Measurements from ENCODE around the gene TENM4.
A peak's percentile ranks its signal among the peaks of the same experiment; 100 is the strongest.

Gene TENM4

DNA sequence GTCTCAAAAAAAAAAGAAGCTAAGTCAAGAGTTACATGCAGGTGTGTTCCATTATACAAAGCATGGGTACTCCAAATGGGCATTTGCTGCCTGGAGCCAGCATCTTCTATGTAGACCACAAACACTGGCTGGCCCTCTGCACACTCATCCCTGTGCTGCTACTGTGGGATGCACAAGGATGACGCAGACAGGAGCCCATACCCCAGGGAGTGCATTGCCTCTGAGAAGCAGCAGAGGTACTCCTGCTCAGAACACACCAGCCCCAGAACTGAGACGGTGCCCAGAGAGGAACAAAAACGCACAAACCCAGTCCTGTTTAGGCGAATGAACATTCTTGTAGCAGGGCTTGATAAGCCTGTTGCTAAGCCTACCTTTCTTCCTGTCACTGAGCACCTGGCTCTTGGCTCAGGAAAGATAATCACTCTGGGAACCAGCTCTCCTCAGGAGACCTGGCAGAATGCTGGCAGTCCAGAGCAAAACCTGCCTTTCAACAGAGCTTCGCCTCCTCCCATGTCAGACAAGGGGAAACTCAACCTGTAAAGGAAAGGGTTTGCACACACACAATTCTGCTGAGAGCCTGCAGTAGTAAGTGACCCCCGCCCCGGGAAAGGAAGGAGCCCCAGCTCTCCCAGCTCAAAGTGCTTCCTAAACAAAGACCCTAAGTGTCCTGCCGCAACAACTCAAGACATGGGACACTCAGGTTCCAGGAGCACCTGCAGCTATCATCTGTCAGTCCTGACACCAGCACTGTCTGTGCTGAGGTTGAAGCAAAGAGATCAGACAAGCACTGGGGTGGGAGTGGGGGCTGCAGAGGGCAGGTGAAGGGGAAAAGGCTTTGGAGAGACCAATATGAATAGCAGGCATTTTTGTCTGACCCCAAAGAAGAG, 145.7 kb downstream of the TENM4 start:
- no peak for DNase-seq (ENCODE audit: low spot score)

DNA sequence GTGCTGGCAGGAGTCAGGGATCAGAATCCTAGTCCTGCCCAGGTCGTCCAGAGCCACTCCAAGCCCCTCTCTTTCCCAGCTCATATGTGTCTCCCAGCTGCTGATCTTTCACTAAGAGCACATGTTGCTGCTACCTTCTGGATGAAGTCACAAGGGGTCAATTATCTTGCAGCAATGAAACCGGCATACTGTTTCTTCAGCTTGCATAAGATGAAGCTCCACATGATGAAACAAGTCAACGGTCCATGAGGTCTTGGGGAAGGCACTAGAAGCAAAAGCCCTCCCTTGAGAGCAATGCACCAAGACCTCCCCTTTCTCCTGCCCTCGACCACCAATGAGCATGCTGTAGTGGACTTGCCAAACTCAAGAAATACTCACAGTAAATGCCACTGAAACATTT, 148.9 kb downstream of the TENM4 start:
- DNase-seq (ENCODE audit: low spot score): no peak

DNA sequence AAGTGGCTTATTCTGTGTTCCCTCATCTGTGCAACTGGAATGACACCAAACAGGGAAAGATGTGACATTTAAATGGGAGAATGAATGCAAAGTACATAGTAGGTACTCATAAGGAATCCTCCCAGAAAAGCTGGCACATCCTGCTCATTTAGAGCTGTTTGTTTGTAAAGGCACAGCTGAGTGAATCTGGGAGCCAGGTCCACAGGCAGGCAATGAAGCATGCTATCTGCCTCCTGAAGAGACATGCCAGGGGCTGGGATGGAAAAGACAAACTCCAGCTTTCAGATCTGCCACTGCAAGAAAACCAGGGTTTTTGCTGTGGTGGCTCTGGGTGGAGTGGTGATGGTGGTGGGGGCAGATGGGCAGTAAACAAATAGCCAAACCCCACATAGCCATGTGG, 150.1 kb downstream of the TENM4 start:
- no peak for DNase-seq (ENCODE audit: low spot score)

DNA sequence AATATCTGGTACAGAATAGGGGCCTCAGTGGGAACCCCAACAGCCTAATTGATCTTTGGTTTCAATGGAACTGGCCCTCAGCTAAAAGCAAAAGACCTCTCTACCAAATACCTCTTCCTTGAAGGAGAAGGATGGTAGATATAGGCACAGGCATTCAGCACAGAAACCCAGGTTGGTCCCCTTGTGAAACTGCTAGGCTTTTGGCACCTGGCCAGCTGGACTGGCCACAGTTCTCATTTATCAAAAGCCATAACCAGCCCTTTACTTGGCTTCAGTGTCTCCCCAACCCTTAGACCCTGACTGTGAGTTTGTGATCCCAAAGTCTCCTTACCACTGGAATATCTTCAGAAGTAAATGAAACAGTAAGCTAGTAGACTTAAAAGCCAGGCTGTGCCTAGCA, 152.9 kb downstream of the TENM4 start:
- DNase-seq (ENCODE audit: low spot score): no peak

DNA sequence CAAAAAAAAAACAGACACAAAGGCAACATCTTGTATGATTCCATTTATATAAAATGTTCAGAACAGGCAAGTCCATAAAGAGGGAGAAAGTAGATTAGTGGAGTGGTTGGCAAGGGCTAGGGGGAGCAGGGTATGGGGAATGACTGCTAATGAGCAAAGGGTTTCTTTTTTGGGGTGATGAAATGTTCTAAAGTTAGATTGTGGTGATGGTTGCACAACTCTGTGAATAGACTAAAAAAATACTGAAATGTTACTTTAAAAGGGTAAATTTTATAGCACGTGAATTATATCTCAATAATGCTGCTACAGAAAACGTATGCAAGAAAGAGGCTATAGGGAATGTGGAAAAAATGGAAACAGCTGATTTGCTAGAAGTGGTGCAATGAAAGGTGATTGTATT, 155.1 kb downstream of the TENM4 start:
- DNase-seq (ENCODE audit: low spot score): no peak

DNA sequence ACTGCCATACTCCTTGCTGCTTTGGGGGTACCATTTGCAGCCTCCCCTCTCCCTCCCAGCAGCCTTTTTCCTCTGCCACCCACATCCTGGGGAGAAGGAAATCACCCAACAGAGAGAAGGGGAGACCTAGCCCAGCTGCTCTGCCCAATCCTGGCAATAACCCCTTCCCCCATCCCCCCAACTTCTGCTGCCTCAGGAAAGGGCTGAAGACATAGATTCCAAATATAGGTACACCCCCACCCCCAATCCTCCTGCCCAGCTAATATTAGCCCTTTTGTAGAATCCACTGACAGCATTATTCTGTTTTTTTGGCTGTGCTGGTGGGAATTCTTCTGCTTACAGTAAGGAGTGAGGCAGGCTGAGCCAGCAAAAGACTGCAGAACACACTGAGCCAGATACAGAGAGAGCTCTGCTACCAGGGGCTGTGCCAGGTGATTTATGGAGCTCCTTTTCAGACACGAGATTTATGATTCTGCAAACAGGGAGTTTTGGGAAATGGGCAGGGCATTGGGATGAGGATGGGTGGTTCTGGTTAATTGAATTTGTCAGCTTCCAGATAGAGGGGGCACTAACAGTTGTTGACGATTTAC, 164.0 kb downstream of the TENM4 start:
- no peak for DNase-seq (ENCODE audit: low spot score)

DNA sequence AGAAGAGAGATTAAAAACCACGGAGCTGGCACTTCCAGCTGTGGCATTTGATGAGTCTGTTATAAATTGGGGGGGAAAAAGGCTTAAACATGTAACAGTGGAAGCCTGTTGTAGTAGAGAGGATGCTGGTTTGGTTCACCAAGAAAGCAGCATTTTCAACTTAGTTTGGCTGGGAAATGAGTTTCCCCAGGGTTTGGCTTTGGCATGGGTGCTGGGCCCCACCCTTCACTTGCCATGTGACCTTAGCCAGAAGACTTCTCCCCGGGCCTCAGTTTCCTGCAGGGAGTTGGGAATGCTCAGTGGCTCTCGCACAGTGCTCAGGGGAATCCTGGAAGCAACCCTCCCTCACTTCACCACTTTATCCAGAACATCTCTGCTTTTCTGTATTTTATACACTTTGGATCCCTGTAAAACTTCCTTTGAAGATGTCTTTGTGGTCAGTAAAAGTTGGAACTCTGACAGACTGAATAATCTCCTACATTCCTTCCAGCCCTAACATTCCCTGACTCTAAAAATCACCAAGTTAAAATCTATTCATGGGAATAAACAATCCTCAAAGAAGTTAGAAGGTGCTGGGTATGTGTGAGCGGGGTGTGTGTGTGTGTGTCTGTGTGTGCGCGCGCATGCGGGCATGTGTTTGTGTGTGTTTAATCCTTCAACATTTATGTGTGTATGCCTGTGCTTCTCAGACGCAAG, 166.0 kb downstream of the TENM4 start:
- no peak for DNase-seq (ENCODE audit: low spot score)

DNA sequence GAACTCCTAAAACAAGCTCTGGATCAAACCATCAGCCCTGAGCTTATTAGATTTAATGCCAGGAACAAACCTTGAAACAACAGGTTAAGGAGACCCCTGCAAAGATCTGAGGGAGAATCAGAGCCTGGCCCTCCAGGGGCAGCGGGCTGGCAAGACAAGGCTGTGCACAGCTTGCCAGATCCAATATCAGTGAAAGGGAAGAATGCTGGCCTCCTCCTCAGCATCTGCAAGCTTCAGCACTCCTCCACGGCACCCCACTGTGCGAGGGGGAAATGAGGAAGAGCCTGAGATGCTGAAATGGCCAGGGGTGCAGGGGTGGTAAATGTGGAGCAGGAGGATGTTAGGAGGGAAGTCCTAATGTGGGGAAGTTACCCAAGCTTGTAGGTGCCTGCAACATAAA, 167.0 kb downstream of the TENM4 start:
- no peak for DNase-seq (ENCODE audit: low spot score)

DNA sequence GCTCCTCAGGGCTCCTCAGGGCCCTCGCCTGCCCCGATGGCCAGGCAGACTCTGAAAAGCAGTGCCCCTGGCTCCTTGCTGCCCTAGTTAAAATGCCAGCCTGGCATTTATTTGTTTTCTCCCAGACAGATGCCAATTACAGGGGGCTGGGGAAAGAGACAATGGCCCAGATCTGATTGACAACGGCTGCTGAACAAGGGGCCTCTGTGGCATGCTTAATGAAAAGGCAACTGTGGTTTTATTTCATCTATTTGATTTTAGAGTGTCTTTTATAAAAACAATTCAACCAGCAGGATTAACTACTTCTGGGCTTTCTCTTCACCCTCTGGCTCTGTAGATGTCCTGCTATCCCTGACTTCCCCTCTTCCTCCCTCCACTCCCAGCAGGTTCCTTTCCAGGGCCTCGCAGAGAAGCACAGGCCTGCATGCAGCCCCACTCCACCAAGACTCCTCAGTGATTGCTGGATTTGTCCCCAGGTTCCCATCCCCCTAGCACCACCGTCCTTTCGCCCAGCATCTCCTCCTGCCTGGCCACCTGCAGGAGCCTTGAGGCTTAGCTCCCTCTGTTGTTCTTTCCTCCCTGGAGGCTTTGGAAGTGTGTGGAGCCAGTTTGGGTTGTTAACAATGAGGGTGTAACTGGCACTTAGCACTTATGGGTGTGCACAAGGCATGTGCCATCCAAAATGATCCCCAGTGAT, 171.1 kb downstream of the TENM4 start:
- no peak for DNase-seq (ENCODE audit: low spot score)

DNA sequence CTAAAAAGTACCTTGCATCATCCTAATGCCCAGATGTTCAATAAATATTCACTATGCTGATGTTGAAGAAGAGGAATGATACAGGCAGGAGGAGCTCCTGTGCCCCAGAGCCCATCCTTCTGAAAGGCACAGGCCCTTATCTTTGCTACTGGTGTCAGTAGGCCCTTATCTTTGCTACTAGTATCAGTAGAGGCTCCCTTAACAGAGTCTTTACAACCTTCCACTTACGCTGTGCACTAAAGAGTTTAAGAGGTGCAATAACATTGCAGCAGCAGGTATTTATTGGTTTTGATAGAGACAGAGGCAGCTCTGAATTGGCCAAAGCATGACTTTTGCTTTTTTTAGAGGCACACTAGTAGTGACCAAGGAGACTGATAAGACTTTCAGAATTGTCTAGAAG, 174.4 kb downstream of the TENM4 start:
- no peak for DNase-seq (ENCODE audit: low spot score)

DNA sequence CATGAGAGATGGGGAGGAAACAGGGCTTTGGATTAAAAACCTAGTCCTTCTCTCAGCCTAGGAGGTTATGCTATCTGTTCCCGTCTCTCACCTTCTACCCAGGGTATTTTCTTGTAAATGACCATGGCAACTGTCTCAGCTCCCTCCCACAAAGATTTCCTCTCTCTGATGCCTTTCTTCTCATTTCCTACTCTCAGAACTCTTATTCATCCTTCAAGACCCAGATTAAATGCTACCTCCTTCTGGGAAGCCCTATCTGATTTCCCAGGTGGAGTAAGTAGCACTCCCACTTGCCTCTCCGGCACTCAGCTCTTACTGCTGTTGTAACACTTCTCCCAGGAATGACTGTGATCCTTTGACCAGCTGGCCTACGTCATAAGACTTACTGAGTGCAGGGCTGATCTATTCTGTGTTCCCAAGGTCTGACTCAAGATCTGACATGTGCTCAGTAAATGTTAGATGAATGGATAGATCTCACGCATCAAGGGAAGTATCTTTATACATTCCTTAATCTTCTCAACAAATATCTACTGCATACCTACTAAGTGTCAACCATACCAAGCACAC, 175.0 kb downstream of the TENM4 start:
- DNase-seq (ENCODE audit: low spot score): no peak

DNA sequence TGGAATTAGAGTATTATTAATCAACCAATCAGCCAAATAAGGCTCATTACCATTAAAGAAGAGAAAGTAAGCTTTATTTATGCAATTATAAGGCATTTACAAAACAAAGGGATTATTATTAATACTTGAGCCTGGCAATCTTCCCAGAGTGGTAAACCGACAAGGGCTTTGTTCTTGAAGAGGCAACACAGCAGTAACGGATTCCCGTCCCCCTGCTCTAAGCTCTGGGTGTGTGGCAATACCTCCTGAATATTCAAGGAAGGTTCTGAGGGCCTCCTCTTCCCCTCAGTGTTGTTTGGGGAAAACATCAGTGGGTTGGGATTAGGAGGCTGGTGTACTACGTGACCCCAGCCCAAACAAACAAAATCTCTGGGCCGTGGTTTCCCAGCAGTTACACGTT, 176.5 kb downstream of the TENM4 start:
- DNase-seq (ENCODE audit: low spot score): no peak

DNA sequence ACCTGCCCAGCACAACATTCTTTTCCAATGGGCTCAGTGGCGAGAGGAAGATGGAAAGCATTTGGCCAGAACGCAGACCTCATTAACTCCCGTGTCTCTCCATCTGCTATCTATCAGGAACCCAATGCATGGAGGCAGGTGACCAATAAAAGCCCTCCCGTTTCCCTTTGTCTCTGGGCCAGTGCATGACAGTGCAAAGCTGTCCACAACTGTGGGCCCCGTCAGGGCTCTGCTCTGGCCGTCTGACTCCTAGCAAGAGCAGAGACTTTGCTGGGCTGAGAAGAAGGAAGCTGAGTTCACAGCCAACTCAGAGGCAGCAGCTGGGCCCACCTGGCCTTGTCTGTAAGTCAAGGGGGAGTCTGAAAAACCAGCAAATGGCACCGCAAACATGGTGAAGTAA, 177.8 kb downstream of the TENM4 start:
- no peak for DNase-seq (ENCODE audit: low spot score)

DNA sequence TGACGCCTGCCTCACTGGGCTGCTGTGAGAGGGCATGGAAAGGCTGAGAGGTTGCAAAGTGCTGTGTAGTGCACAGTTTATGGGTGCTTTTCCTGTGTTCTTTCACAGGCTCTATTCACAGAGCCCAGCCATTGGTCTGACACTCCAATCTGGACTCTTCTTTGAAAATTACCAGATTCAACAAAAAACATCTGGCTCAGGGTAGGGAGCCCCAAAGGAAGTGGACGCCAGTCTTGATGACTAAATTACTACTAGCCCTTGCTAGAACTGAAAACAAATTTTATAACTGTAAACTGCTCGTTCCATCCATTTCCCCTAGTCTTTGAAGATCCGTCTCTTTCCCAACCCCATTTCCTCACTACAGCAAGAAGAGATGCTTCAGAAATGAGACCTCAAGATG, 178.6 kb downstream of the TENM4 start:
- no peak for DNase-seq (ENCODE audit: low spot score)

DNA sequence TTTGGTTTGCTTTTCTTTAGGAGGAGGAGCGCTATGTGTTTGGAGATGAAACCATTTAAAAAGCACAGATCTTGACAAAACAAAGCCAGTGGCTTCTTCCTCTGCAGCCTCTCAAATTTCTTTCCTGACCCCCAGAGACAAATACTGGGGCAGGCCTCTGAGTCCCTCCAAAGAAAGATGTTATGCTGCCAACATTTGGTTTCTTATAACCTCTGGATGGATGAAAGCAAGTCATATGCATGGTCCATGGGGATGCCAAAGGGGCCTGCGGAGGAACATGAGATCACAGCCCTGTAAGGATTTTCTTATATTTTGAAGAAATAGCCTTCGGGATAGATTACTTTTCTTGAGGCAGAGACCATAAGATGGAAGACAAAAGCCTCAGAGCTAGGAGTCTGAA, 179.1 kb downstream of the TENM4 start:
- no peak for DNase-seq (ENCODE audit: low spot score)

DNA sequence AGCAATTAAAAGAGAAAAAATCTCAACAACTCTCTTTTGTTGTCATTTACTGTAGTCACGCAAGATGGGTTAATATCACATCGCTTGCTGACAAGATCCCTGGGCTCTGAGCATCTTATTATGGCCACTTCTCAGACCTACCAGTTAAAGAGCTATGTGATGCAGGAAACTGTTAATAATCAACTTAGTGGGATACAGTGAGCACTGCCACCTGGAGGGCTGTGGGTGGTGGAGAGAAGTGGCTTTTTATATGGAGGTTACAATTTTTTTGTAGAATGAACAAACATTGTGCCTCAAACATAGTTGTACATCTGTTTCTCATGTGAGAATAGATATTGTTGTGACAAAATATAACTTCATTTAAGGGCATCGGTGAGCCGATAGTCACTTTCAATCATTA, 181.0 kb downstream of the TENM4 start:
- DNase-seq (ENCODE audit: low spot score): no peak

DNA sequence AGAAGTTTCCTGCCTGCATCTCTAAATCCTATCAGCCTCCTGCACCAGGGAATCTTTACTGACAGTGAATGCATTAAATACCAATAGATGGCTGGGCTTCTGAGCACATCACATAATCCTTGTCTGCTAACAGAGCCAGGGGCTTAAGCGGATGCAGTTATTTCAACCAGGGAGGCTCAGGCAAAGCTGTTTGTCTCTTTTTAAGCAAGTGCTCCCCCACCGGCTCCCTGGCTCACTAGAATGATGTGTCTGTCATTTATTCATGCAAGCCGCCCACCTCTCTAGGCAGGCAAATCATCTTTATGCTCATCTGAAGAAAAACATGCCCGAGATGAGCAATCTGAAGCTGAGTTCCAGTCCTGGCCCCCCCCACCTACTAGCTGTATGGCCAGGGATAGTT, 182.3 kb downstream of the TENM4 start:
- peak; percentile 66 for DNase-seq (ENCODE audit: low spot score)

DNA sequence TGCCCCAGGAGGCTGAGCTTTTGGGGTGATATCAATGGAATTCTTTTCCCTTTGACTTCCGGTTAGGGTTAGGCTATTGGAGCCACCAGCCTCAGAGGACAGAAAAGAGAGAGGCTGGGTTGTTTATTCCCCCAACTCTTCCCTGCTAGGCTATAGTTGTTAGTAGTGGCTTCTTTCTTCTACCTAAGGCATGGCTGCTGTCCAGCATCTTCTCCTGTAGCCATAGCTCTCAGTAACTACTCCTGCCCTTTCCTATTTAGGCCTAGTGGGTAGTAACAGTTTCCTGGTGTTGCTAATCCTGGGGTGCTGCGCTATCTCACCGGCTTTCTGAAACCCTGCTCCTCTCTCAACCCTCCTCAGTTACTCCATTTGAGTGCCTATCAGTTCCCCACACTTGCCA, 184.9 kb downstream of the TENM4 start:
- no peak for DNase-seq (ENCODE audit: low spot score)

DNA sequence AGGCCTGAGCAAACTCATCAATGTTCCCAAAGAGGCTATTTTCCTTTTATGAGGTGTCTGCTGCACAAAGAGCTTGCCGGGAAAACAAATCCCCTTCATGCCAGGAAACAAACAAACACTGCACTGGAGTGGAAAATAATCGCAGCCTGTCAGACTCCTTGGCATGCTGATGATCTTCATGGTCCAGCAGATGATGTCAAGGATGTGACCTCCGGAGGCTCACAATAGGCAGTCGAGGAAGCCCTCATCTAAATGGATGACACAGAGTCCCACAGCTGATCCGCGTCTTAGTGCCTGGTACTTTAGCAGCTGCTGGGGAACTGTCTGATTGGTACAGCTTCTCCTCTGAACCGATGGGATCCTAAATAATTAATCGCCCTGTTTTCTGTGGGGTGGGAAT, 187.6 kb downstream of the TENM4 start:
- DNase-seq (ENCODE audit: low spot score): peak; percentile 93

DNA sequence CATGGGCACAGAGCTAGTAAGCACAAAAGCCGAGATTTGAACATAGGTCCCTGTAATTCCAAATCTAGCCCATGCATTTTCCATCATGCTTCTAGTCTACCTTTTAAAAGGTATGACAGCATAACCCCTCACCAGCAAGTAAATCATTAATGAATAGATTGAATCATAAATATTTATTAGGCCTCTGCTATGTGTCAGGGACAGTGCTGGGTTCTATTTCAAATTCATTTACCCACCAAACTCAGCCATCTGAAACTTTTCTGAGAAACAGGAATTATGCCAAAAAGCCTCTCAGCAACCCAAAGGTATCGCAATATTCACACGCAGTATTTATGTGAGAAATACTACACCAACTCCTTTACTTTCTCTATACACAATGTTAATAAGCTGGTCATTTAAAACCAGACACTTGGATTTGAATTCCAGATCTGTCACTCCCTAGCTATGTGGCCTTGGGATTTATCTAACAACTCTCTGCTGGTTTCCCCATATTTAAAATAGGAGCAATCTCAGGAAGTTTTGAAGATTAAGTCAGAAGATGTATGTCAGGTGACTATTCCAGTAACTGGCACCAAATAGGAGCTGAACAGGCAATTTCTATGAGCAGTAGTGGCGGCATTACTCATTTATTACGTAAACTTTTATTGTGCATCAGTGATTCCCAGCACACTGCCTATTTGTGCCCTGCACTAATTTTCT, 191.4 kb downstream of the TENM4 start:
- no peak for DNase-seq (ENCODE audit: low spot score)

DNA sequence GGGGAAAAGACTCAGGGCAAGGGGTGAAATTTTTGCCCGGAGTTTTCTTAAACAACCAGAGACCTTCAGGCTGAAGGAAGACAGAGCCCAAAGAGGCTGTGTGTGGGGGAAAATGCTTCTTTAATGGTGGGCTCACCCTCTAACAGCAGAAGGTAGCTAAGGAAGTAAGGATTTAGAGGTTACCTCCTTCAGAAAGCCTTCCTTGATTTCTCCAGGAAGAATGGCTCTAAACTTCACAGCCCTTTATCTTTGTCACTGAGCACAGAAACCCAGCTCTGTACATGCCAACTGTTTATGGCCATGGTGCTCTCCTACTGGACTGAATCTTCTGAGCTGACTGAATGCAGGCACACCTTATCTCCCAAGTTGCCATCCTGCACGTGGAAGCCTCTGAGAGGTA, 196.0 kb downstream of the TENM4 start:
- no peak for DNase-seq (ENCODE audit: low spot score)
